Stimulated activated CD4-positive, alpha-beta T cell treated with anti-CD3 and anti-CD28 coated beads, Interleukin-15, amount 100 ng/mL, for 48 hours (primary cell): ENCODE measurements around the gene HIP1R.
"Not testable (repeated sequence)": the region's sequence is repeated elsewhere in the genome, so short reads cannot be mapped to it uniquely, and the experiment has no call there.

Experiments used
- DNase-seq, 2 donors: peaks; one replicate each; pipeline ENCODE4 v3.0.0-alpha.2; 2020; ENCODE audit warnings: low read depth in 2 of 2

Gene HIP1R

DNA sequence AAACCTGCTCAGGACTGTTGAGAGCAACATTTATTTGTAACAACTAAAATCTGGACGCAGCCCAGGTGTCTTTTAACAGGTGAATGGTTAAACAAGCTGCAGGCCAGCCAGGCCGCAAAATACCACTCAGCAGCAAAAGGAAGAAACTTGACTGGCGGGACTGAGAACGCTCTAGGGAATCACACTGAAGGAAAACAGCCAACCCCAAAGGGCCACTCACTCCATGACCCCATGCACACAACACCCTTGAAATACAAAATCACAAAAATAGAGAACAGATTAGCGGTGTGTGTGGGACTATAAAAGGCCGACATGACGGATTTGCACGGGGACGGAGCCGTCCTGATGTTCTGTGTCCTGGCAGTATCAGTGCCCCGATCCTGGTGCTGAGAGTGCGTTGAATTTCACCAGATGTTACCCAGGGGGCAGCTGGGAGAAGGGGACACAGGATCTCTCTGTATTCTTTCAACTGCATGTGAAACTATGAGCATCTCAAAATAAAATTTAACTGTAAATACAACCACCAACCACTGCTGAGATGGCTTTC is 37.6 kb downstream of the HIP1R start:
- DNase-seq: no peak

DNA sequence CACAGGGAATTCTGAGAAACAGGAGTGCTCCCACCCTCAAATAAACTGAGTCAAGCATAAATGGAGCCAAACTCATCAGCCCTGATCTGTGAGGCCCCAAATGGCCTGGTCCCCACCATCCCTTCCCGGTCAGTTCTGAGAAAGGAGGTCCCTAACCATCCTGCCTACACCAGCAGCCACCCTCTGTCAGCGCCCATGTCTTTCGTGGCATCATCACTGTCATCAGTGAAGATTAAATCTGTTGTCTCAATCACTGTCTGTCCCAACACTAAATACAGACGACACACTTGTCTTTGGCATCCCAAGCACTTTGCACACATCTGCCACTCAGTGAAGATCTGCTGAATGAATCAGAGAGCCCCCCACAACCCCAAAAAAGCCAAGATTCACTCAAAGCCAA is 38.3 kb downstream of the HIP1R start:
- no peak for DNase-seq

DNA sequence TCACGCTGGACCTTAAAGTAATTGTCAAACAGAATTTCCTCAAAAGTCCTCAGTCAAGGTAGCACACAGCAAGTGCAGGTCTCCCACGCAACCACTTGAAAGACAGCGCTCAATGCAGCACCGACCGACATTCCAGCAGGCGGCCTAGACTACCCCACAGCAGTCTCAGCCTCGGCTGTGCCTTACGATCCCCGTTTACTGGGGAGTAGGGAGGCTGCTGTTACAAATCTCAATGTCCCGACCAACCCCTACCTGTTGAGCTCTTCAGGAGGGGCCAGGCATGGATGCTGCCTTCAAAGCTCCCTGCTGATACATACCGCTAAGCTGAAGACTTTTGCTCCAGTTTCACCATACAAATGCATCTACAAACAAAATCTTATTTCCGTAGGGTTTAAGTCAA is 38.8 kb downstream of the HIP1R start:
- DNase-seq: peak in 1 of 2 donors; percentile 26

DNA sequence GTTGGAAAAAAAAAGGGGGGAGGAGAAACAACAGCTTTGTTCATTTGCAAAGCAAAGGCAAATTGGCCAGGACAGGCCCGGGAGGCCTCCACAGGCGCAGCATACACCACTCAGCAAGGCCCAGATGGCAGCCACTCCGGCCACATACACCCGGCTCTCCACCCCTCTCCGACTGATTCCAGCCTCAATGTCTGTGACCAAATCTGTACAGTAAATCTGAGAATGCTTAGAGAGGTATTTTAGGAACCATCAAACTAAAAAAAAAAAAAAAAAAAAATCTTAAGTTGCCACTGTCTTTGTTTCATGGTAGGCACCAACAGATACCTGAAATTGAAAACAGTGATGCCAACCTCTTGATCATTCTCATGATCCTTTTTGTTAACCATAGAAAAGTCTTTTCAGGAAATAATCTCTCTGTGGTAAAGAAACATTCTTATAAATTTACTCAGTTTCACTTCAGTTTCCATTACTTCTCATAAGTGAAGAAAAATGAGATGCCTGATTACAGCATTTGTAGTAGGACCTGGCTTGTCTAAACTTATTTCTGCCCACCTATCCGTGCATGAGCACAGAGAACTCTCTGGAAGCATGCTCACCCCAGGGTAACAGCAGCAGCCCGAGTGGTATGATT is 40.4 kb downstream of the HIP1R start:
- DNase-seq: no peak

DNA sequence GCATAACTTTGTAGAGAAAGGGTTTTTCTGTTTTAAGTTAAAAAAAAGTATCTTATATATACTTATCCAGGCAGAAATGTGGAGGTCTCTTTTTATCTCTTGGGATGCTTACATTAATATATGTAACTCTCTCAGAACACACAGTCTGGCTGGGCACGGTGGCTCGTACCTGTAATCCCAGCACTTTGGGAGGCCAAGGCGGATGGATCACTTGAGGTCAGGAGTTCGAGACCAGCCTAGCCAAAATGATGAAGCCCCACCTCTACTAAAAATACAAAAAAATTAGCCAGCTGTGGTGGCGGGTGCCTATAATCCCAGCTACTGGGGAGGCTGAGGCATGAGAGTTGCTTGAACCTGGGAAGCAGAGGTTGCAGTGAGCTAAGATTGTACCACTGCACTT is 41.0 kb downstream of the HIP1R start:
- DNase-seq: not testable (repeated sequence)

DNA sequence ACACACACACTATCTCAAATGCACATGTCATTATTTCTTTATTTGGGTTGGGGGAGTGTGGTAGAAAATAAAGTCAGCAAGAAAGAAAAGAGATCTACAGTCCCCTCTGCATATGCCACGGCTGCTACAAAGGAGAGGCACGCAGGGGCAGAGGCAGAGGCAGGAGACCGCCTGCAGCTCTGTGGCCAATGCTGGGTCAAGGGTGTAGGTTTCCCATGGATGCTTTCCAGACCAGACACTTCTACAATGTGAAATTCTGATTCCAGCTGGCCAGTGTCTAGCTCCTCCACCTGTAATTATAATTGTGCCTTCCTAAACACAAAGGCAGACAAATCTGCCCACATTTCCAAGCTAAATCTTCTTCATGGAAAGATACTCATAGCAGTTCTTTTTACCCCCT is 41.5 kb downstream of the HIP1R start:
- no peak for DNase-seq

DNA sequence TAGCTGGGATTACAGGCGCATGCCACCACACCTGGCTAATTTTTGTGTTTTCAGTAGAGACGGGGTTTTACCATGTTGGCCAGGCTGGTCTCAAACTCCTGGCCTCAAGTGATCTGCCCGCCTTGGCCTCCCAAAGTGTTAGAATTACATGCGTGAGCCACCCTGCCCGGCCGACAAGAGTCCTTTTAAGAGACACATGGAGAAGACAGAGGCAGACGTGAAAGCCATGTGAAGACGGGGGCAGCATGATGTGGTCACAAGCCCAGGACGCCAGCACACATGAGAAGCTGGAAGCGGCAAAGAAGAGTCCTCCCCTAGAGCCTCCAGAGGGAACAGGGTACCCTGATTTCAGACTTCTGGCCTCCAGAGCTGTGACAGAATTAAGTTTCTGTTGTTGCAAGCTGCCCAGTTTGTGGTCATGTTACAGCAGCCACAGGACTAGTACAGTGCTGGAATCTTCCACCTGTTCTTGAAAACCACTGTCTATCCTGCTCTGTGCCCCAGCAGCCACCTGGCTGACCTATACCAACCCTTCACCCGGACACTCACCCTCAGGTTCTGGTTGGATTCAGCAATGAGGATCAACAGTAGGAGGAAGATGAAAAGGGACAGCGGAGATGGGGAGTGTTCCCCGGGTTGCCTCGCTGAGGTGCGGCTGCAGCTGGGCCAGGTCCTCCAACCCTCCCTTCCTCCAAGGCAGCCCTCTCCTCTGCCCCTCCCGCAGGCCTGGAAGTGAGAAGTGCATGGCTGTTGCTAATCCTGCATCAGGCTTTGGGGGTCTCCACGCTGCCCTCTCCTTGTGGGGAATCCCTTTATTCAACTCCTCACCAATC is 43.7 kb downstream of the HIP1R start:
- no peak for DNase-seq

DNA sequence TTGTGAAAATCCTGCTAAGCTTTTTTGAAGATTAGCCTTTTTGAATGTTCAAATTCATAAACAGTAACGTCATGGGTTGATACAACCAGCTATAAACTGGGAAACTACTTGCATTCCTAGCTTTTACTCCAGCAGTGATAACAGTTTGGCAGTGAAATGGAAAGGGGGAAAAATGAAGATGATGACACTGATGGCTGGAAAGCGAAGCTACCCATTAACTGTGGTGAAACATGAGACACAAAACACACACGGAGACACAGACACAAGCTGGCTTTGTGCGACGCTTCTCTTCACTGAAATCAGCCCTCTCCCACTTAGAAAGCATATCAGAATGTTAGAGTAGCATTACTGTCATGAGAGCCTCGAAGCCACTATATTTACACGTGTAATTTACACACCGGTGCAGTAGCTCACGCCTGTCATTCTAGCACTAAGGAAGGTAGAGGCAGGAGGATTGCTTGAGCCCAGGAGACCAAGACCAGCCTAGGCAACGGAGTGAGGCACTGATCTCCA is 45.0 kb downstream of the HIP1R start:
- no peak for DNase-seq

DNA sequence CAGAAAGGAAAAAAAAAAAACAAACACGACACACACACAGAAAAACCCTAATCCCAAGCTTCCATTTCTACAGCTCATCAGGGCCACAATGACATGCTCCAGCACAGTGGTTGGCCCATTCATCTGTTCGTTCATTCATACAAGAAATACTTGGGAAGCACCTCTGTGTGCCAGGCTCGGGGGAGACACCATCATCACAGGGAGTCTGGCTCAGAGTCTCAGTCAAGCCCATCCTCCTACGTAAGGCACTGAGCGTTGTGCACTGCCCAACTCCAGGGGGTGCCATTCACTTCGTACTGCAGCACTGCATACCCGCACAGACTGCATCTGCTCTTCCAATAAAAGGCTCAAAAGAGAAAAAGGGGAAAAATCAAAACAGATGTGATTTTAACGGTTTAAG is 45.4 kb downstream of the HIP1R start:
- no peak for DNase-seq

DNA sequence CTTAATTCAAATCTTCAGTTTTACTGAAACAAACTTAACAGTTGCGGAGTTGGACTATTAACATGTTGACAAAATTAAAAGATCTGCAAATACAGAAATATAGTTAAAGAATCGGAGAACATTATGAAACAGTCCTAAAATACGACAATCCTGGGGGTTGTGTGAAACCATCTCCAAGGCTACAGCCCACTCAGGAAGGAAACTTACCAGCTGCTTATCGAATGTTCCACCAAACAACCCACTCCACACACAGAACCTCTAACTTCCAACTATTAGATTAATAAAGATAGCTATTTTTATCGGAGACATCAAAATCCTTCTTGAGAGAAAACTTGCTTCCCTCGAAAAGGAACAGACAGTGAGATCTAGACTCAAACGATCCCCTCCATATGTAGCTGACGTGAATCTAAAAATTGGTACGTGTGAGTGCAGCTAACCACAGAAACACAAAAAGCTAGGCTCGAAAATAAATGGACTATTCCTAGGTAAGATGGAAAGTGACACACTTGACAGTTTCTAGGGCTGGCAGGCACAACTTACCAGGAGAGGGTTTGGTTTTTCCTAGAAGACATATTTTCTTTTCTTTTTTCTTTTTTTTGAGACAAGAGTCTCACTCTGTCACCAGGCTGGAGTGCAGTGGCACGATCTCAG is 47.8 kb downstream of the HIP1R start:
- no peak for DNase-seq

DNA sequence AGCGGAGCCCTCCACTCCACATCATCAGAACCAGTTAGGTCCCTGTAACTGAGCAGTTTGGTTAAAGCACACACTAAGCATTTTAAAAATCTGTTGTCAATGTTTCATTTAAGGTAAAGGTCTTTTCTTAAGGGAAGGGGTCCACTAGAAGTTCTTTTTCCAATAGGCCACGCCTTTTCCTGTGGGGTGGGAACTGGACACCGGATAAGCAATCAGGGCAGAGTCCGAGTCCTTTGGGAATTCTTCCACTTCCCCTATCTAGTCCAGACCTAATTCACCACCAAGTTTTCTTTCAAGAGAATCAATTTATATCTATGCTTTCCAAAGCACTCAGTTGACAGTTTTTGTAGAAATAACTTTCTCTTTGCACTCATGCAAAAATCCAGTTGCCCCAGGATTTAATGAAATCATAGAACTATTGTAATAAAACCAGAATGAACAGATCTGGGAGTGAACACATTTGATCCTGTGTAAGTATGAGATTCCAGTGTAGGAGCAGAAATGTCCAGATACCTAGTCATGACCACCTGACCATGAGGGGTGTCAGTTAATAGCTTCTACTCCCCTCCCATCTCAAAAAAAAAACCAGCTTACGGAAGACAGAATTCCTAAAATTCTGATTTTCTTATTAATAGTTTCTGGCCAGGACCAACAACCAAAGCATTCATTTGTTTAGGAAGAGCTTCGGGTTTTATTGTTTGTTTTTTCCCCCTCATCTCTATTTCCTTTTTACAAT is 49.0 kb downstream of the HIP1R start:
- no peak for DNase-seq

DNA sequence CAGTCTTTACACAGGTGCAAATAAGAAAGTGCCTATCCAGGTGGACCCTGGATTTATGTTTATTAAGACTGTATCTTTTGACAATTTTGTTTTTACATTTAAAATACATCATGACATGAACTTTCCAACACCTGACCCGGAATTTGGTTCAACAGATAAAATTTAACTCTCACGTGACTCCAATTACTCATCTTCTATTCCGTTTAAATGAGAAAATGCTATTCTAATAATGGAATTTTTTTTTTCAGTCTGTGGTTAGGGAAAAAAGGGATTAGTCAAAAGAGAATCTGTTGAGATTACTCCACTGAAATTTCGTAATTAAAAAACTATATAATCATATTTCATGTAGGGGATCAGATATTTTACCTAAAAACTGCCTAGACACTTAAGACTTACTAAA is 49.6 kb downstream of the HIP1R start:
- no peak for DNase-seq

DNA sequence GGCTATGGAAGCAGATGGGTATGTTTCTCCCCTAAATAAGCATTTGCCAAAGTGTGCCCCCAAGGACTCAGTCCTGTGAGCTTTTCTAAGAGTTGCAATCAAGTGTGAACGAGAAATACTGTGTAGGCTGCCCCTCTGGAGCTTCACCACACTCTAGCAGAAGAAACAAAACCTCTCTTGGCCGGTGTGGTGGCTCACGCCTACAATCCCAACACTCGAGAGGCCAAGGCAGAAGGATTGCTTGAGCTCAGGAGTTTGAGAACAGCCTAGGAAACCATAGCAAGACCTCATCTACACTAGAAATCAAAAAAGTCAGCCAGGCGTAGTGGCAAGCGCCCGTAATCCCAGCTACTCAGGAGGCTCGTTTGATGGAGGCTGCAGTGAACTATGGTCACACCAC is 50.9 kb downstream of the HIP1R start:
- no peak for DNase-seq

DNA sequence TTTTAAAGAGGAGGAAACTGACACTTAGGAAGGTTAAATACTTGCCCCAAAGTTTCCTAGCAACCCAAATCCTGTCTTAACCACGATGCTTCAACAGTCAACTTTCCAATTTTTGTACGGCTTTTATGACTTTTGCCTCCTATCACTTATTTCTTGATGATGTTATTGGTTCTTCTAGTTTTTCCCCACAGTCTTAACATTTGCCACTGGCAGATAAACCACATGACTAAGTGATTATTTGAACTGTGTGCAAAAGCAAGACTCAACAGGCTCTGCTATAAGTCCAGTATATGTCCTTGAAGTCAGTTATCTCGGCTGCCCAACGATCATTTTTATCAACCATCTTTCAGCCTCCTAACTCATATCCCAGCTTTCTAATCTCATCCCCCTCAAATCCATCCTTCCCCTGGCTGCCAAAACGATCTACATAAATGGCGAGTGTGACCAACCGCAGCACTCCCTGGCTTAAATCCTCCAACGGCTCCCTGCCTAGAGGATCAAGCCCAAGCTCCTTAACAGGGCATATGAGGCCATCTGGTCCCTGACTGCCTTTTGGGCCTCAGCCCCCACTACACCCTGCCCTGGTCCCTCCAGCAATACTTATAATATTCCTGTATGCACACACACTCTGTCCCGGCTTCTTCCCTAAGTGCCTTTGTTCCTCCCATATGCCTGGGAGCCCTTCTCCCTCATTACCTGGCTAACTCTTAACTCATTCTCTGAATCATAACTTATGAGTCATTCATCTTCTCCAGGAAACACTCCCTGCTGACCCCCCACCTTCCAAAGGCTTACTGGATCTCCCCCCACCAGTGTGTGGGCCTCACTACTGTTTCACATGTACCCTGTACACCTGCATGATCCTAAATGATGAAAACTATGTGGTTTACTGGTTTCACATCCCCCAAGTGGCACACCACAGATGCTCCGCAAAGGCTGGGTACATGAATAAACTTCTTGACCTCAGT is 51.9 kb downstream of the HIP1R start:
- peak in 1 of 2 donors; percentile 35 for DNase-seq

DNA sequence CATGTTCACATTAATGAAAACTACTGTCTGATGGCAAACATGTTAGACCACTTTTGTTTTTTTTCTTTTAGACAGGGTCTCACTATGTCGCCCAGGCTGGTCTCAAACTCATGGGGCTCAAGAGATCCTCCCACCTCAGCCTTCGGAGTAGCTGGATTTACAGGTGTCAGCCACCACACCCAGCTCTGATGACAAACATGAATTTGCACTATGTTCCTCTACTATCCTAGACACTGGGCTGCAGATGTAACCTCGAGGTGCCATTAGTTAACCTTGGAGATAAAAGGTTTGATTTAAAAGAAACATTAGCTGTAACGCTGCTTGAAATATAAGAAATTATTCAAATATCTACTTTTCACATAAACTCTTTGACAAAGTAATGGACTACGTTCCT is 52.6 kb downstream of the HIP1R start:
- no peak for DNase-seq

DNA sequence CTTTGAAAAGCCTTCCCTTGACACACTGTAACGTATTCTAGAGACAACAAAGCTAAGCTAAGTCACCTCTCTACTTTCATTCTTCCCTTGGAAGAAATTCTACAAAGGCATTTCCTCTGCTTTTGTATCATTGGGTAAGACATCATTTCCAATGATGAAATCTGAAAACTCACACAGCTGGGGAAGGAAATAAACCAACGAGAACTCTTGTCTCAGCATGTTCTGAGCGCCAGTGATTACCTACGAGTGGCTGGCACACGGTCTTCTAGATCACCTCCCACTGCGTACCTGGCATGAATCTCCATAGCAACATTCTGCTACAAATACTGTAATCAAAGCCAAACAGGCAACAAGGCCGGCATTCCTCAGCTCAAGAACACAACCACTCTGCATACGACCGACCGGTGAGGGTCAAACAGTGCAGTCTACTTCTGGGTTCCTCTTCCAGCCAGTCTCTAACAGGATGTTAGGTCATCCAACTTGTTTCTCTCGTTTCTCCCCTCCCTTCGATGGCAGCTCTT is 53.0 kb downstream of the HIP1R start:
- peak in 1 of 2 donors; percentile 22 for DNase-seq

DNA sequence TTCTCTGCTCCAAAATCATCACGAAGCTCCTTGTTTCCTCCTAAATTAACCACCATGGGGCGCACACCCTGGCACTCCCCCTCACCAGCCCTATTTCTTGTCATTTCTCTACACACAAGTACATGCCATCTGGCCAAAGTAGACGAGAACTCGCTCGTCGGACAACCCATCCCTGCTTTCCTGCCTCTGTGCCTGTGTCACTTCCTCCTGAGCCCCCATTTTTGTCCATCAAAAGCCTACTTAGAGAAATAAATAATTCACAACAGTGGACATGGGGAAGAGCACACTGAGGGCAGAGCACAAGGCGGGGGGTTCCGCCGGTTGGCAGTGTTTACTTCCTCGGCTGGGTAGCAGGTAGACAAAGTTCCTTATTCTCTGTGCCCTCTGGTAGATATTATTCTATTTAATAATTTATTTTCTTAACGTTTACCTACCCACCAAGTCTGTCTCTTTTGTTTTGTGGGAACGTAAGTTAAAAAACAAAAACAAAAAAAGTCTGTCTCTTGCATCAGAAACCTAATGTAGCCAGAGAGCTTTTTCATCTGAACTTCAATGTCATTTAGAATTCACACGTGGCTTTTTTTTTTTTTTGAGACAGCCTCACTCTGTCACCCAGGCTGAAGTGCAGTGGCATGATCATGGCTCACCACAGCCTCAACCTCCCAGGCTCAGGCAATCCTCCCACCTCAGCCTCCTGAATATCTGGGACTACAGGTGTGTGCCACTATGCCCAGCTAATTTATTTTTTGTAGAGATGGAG is 54.7 kb downstream of the HIP1R start:
- no peak for DNase-seq

DNA sequence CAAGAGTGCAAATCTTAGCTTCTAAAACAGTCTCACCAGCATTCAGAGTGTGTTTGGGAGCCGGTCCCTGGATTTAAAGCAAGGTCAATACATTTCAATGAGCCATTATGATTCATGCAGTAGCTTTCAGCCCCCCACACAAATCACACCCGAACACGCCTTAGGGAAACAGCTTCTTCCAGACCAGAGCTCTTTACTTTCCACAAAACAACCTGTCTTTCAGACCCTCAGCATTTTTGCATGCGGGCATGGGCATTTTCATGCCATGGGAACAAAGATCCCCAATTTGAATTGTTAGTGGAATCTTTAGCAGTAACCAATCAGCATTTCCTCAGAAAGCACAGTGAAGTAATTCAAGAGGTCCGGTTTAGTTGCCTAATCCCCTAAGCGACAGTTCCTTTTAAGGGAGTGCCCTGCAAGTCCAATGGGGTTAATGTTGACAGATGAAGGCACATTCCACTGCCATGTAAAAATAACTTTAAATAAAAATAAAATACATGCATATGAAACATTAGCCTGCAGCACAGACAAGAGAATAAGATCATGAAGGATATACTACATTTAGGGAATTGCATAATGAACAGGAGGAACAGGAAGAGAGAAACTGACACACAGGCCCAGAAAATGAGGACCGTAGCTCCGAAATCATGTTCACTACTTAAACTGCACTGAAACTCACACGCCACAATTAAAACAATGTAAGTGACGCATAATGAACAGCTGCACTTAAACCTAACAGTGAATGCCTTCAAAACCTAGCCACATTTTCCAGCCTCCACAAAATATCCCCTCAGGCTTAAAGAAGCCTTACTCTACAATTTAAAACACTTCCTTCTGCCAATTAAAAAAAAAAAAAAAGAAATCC is 56.6 kb downstream of the HIP1R start:
- DNase-seq: no peak

DNA sequence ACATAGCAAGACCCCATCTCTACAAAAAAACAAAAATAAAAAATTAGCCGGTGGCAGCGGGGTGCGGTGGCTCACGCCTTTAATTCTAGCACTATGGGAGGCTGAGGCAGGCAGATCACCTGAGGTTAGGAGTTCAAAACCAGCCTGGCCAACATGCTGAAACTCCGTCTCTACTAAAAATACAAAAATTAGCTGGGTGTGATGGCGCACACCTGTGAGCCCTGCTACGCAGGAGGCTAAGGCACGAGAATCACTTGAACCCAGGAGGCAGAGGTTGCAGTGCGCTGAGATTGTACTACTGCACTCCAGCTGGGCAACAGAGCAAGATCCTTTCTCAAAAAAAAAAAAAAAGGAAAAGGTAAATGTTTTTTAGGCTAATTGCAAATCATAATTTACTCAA is 57.5 kb downstream of the HIP1R start:
- DNase-seq: not testable (repeated sequence)
